Bladder microvascular endothelial cell (primary cell): Measurements from ENCODE around the gene ETV3. TPM values are rescaled to one million over a fixed set of nuclear protein-coding genes. Genes with fewer than 3 reads are reported as not detected.

Source experiments
- total RNA-seq: library from RNA; depleted of rRNA; stranded (reverse); fragments of >200 nt; gene quantifications from 2 replicates; pipeline ENCODE4 v1.2.3, GENCODE V29; 2014

ETV3 gene
- 10.7 and 22.2 TPM in 2 replicates for total RNA-seq

GRCh38 chr1:157138220-157139051, at the start of gene ETV3:
Gene ETV3, minus strand, starts transcription at chr1:157138395. Its CDS starts 2,043 bp downstream, at chr1:157136352.

GRCh38 chr1:157099633-157100009, 38.6 kb downstream of the ETV3 start, which contains the start of gene ETV3L:
Gene ETV3L, minus strand, starts transcription at chr1:157099808. Its CDS starts 285 bp downstream, at chr1:157099523.

Other genes with a start within 250 kb of the ETV3 start
- 11.0 and 35.0 TPM in 2 replicates for gene PEAR1, start 244.7 kb downstream of the ETV3 start, total RNA-seq
- 0.16 and 0.19 TPM in 2 replicates for gene LRRC71, start 217.8 kb downstream of the ETV3 start, total RNA-seq
- 14.4 and 28.1 TPM in 2 replicates for gene ARHGEF11, start 92.7 kb downstream of the ETV3 start, total RNA-seq
- not detected in 2 replicates for gene ETV3L, start 38.6 kb downstream of the ETV3 start, total RNA-seq